GM18907 (cell line): ENCODE data around the gene TBX15.

ENCODE experiments used
- ATAC-seq: cut with Tn5 transposase; IDR thresholded peaks from one replicate; pipeline ENCODE4 v1.9.1; 2021; ENCODE audit warnings: mild to moderate bottlenecking, moderate library complexity; ENCODE audit not compliant: unreplicated experiment

Gene TBX15

DNA sequence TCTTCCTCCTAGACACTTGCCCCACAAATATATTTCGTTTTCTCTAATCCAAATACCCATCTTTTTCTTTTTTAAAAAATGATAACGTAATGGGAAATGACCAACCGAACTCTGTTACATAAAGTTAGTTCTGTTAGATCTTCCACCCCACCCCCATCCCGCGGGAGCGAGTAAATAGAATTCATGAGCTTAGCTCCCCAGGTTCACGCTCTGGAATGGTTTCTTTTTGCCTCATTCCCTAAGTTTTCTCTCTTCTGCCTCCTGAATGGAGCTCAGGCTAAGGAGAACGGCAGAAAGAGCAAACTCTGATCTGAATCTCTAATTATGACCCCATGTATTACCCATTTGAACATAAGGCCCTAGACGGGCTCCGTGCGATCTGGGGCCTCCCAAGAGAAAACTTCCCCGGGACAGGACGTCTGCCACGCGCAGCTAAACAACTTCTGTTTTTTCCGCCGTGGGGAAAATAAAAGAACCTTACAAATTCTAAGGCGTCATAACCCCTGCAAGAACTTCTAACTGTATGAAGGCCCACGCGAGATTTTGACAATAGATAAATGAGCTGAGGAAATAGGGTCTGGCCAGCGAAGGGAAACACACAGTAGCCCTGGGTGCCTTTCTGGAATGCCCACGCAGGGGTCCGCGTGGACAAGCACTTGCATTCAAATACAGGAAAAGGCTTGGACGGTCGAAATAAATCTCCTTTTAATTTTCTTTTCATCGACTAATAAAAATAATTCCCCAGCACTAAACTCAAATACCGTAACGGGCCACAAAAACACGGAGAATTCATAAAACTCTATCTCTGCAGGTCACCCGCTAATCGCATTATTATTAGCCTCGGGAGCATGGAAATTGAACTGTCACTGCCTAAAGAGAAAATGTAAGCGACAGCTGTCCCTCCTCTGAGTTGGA, 2.2 kb downstream of the TBX15 start:
- no peak for ATAC-seq

DNA sequence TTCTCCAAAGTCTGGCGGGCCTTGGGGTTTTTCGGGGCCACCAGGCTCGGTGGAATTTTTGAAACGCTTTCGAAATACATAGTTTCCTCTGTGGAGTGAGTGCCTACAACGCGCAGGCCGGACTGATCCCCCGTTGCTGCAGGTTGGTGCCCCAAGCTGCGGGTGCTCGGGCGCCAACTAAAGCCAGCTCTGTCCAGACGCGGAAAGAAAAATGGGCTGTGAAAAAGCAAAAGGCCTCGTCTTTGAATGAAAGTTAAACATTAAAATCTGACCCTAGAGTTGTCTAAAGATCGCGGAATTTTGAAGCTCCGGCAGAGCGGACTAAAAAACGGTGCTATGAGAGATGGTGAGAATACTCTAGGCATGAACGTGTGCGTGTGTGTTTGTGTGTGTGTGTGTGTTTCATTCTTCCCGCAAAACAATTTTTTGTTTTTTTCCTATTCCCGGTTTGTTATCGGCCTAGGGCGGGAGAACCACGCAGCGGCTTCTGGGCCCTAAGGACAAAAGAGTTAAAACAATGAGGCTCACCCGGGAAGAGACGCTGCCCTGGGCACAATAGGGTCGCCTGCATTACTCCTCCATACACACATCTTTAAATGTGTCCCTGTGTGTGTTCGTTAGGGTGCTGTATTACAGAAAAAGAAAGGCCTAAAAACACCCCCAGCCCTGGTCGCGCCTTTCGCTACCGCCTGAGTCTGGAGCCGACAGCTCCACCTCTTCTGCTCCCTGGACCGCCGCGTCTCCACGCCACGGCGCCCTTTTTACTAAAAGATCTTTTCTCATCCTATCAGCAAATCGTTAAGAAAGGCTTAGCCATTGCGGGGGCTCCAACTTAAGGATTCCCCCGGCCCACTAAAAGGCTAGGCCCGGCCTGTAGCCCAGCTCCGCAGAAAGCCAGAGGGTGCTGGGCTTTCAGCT, 3.2 kb downstream of the TBX15 start:
- no peak for ATAC-seq

DNA sequence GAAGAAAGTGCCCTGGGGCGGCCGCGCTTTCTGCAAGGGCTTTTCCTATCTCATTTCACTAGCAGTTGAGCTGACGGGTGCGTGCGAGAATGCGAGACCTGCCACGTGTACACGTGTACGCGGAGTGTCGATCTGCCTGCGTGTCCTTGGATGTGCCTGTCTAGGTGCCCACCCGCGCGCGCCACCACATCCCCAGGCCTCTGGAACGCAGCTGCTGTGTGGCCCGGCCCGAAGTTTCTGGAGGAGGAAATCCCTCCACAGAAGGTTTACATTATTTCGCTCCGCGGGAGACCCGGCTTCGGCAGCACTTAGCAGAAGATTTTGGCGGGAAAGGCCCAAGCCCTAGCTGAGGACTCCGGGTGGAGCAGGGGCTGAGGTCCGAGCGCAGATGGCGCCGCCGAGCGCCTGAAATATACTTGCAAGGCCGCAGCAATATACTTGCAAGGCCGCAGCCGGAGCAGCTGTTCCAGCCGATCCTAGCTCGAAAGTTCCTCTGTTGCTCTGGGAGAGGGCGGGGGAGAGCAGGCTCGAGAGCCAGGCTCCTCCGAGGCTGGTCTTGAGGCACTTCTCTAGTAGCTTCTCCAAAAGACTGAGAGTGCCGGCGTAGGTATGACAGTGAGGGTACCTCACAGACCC, 3.9 kb downstream of the TBX15 start:
- ATAC-seq = no peak

DNA sequence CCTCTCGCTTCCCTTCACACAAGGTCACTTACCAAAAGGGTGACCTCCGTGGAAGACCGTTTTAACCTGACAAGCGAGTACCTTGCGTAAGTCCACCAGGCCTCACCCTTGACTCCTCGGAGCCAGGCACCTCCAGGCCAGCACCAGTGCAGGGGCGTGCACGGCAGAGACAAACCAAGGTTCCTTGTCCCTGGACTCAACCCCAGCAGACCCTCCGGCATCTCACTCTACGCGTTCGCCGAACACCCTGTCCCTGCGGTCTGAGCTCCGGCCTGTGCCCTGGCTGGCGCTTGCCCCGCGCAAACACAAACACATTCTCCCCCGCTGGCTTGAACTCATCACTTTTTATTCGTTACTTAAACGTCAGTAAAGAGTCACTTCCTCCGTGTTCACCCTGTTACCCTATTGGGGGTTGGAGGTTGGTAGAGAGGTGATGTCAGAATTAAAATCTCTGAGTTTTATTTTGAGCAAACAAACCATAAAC, 4.5 kb downstream of the TBX15 start:
- ATAC-seq = no peak

DNA sequence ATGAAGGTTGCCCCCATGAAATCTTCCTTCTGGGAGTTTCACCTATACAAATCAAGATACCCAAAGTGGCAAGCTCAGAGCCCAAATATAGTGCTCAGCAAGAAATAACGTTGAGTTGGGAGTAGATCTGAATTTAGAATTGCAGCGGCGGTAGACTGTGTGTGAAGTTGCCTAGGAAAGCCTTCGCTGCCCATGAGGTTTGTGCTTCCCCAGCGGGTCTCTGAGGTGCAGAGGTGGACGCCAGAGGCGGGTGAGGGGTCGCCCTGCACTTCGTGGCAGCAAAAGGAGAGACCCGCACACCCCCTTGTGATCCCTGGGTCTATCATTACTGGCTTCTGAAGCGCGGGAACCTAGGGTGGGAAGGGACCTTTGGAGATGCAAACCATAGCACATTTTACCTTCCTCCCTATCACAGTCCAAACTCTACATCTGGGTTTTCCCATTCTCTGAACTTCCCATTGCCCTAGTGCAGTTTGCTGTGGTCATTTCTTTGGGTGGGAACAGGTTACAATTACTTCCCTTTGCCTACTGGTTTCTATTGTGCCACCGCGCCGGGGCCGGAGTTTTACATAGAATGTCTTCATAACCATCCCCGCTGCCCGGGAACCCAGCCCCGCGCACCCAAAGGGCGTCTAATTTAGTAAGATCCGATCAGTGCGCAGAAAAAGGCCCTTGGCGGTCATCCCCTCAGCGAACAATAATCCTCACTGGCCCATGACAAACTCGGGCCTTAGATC, 5.2 kb downstream of the TBX15 start:
- ATAC-seq = no peak

DNA sequence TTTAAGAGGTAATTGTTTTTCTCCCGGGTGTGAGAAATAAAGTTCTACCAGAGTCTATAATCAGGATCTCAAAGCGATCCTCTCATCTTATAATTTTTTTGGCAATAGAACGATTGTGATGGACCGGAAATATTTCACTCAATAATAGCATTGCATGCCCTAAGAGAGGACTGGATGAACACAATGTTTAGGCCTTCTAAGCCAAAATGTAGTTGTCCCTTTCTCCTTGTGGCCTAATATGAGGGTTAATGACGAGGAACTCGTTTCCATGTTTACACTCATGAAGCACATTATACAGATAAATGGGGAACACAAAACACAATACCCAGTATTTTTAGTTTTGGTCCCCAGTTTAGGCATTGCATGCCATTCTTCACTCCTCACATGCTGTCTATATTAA, 5.9 kb downstream of the TBX15 start:
- no peak for ATAC-seq

DNA sequence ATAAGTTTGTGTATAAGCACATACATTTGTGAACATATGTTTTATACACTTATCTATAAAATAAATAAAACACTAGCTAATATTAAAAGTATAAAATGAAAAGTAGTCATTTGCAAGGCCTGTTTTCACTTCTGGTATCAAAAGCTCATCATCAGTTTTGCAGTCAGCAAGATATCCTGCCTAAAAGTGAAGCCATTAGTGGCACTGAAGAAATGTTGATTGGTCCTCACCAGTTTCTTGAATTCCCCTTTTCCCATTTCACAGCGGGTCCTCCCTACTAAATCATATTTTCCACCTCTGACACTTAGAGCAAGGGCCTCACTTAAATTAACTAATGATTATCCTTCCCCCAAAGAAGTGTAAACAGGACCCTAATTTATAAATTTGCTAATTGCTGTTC, 6.7 kb downstream of the TBX15 start:
- no peak for ATAC-seq

DNA sequence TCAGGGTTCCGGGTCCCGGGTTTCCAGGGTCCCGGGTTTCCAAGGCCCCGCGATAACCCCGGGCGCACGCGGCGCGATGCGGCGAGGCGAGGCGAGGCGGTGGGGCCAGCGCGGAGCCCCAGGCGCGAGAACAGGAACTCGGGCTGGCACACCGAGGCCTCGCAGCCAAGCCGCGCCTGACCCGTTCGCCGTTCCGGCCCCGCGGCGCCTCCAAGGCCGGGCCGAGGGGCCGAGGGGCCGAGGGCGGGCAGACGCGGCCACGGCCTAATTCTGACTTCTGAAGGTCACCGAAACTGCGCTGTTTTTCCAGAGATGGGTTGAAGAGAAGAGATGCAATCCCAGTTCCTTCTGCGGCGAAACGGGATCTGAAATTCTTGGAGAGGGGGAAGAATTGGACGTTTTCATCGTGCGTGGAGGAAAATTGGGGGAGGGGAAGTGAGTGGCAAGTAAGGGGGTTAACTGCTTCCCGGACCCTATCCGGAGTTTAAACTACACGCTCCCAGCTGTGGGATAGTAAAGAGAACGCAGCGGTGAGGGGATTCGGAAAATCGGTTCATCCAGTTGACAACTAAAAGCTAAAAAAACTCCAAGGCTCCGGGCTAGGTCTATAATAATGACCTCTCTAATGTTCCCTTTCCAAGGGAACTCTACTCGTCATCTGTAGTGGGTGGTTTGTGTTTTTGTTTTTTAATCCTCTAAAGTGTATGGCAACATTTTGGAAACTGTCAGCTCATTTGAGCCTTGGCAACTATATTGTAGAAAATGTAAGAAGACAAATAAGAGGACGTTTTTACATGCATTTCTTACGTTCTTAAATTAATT, 8.2 kb downstream of the TBX15 start:
- ATAC-seq = no peak

DNA sequence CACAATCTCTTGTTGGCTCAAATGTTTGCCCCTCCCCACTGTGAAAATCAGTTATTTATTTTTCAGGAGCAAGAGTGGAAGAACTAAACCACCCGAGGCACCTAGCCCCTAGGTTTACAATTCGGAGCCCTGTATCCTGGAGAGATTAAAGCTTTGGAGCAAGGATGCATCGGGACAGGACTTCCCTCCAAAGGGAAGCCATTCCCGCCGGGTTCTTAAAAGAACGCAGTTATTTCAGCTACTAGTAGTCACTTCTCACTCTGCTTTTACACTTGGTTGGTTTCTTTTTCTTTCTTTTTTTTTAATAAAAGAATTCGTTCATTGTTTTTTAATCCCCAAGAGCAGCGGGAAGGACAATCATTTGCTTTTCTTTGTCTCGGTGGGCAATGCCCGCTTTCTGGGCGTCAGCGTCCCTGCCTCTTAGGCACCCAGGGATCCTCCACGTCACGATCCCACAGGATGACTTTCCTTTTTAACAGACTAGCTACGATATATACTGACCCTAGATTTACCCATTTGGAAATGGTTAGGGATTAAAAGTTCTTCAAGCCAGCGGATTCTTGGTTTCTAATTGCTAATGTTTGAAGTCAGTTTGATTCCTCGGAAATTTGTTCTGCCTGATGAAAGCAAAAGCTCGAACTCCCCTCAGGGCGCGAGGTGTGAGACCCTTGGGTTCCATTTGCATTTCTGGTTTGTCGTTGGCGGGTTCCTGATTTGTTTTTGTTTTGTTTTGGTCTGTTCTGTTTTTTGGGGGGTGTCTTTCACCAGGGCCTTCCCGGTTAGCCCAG, 9.0 kb downstream of the TBX15 start:
- ATAC-seq = no peak

DNA sequence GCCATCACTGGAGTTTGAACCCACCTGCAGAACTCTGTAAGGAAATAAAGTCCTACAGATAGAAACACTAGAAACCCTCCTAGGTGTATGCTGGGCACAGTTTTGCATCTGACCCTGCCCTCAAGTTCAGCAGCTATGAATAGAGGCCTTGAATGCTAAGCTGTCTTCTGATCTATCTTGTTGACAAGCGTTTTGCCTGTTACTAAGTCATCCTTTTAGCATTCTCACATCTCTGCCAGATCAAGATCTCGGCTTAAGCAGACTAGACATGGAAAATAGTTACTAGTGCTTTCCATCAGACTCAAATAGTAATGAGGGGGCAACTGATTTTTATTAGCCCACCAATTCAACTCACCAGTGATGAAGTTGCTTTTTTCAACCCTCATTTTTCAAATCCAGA, 10.5 kb downstream of the TBX15 start:
- ATAC-seq = no peak

DNA sequence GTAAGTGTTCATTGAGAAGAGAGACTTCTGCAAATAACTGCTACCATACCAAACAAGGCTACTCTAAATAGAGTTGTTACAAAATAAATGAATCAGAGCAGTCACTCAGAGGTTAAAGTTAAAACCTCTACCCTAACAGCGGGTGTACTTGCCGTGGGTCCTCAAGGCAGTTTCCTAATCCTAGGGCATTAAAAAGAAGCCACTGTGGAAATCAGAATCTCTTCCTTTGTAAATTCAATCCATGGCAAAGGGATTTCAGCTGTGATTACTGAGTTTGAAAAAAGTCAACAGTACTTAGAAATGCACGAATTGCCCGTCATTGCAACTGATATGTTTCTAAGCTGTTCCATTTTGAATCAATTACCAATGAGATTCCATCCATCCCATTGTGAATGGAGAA, 13.5 kb downstream of the TBX15 start:
- ATAC-seq = no peak

DNA sequence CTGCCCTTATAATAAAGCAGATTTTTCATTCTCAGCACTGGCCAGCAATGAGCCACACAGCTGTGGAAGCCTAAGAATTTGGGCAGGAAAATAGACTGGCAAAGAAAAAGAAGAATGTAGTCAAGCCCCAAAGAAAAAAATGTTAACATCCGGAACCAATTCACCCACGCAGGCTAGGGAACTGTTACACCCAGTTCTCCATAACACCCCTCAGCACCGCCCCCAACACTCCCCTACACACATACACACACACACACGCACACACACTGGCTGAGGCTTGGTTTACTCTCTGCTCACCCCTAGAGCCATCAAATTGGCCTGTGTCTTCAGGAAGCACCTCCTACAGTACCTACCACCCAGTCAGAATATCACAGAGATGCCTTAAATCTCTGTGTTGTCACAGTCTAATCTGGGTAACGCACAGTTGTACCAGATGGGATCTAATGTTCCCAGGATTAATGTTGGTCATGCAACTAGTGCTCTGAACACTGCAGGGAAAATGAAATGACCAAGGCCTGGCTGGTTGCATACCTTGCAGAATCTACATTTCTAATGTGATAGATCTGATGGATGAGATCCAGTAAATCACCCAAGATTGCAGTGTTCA, 14.5 kb downstream of the TBX15 start:
- no peak for ATAC-seq

DNA sequence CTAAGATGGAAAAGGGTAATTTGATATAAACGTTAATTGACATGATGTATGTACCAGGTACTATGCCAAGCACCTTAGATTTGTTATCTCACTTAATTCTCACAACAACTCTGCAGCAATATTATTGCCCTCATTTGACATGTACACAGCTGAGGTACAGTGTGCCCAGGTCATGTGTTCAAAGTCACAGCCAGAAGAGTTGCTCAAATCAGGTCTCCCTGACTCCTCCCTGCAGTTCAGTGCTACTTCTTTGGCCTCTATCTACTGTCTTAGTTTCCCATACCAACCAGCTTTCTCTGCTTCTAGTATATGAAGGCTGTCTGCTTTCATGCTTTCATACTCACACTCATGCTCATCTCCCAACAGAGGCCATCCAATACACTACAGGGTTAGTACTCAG, 15.1 kb downstream of the TBX15 start:
- ATAC-seq = no peak

DNA sequence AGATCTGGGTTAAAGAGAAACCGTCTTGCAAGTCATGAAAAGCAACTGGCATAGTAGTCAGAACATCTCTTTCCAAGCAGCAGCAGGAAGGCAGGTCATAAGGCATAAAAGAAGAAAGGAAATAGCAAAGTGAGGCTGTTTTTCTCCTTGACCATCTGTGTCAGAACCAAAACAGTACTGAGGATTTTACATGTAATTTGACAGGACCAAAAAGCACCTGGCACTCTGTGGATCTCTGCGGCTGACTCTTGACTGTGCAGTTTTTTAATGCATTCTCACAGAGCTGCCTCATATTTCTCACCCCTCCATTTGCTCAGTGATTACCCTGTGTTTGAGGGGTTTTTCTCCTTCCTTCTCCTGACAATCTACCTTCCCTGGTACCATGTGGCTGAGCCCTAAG, 17.7 kb downstream of the TBX15 start:
- no peak for ATAC-seq

DNA sequence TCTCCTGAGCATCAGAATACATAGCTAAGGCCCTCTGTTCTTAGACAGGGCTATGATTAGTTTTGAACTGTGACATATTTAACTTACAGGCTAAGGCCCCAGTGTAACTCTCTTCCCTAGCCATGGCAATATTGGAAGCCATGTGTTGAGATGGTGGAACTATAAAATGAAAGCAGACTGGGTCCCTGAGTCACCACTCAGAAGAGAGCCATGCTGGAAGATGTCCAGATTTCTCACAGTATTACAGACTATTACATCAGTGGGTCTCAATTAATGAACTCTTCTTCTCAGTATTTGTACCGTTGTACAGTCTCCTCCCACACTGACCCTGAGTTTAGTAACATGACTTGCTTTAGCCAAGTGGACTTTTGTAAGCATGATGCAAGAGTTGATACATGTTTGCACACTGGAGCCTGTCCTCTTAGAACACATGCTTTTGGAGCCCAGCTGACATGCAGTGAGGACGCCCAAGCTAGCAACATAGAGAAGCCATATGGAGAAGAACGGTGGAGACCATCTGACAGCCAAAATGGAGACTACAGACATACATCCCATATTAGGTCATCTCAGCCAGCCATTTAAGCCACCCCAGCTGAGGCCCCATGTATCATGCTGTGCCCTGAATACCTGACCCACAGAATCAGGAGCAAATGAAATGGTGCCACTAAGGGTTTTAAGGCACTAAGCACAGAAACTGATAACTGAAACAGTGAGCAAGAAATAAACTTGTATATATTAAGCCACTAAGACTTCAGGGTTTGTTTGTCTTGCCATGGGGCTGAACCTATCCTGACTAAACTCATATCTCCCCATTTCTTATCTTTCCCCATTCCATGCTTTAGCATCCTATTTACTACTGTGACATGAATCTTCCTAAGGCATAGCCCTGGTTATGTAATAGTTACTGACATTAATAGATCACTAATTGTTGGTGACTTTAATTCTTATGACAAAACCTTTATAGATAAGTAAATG, 24.4 kb downstream of the TBX15 start:
- ATAC-seq = no peak

DNA sequence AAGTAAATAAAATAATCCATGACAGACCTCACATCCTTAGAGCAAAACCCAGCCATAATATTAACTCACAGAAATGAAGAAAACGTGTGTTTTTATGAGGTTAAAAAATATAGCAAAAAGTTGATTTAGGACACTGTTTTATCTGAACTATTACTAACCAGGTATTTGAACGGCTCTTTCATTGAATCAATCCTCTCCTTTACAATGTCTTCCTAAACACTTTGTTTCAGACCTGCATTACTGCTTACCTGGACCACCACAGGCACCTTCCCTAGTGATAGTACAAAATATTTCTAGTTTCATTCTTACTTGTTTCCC, 25.0 kb downstream of the TBX15 start:
- ATAC-seq = no peak

DNA sequence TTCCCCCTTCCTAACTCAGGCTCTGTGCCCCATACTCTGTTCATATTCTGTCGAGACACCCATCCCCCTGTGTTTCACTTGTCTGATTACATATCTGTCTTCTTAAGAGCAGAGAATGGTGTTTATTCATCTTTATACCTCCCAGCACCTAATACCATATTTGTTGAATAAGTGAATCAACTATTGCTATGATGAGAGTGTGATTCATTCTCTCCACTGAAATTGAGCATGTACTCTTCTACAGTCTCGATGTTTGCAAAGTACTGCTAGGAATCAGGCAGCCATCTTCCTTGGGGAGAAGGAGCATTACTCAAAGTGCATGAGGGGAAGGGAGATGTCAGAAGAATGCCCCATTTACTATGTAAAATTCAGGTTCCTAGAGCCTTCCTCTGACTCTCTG, 27.0 kb downstream of the TBX15 start:
- no peak for ATAC-seq
